Glutamatergic neuron (in vitro differentiated cells): ENCODE measurements around the gene STK24. TPM values are rescaled to one million over a fixed set of nuclear protein-coding genes. Genes with fewer than 3 reads are reported as not detected.
"Not testable (repeated sequence)": the region's sequence is repeated elsewhere in the genome, so short reads cannot be mapped to it uniquely, and the experiment has no call there.

Experiments
- DNase-seq: peaks from one replicate; pipeline ENCODE4 v3.0.0; 2022
- H3K27ac Mint-ChIP-seq: one replicate; pipeline ENCODE4 v1.8.0; 2020; ENCODE audit warnings: mild to moderate bottlenecking, mixed read lengths, inconsistent platforms; ENCODE audit not compliant: unreplicated experiment
- H3K27me3 Mint-ChIP-seq: one replicate; pipeline ENCODE4 v1.8.0; 2020; ENCODE audit warnings: mild to moderate bottlenecking, moderate library complexity, mixed read lengths, inconsistent platforms; ENCODE audit not compliant: unreplicated experiment
- H3K36me3 Mint-ChIP-seq: one replicate; pipeline ENCODE4 v1.8.0; 2020; ENCODE audit warnings: mild to moderate bottlenecking, mixed read lengths, inconsistent platforms; ENCODE audit not compliant: unreplicated experiment
- H3K4me1 Mint-ChIP-seq: one replicate; pipeline ENCODE4 v1.8.0; 2020; ENCODE audit warnings: mild to moderate bottlenecking, low read depth, mixed read lengths, inconsistent platforms; ENCODE audit not compliant: unreplicated experiment
- H3K4me3 Mint-ChIP-seq: one replicate; pipeline ENCODE4 v1.8.0; 2020; ENCODE audit warnings: mild to moderate bottlenecking, mixed read lengths, inconsistent platforms; ENCODE audit not compliant: unreplicated experiment
- H3K9me3 Mint-ChIP-seq: one replicate; pipeline ENCODE4 v1.8.0; 2020; ENCODE audit warnings: mild to moderate bottlenecking, moderate library complexity, mixed read lengths, inconsistent platforms; ENCODE audit not compliant: unreplicated experiment
- long read RNA-seq: library from polyadenylated mRNA; unstranded; transcript quantifications from one replicate; pipeline ENCODE4 v2.0.0, GENCODE V29; 2020; ENCODE audit not compliant: unreplicated experiment
- total RNA-seq: library from RNA; stranded (reverse); fragmentation: NEBNext Ultra II Directional; extraction: Animal tissue kit (Norgen Biotek cat#: 25700); gene quantifications from one replicate; pipeline ENCODE4 v1.2.1, GENCODE V29; 2021; ENCODE audit not compliant: unreplicated experiment
- TF ChIP-seq, protein P1 (sequence below): fragments of 200-600 bp; sonication (generic); IDR thresholded peaks from one replicate; pipeline ENCODE4 v1.5.0; 2021; ENCODE audit not compliant: partially characterized antibody, unreplicated experiment

STK24 gene
- 188 TPM for total RNA-seq
- long read RNA-seq, full-length matches to known transcripts = 3 of 12 reads
- long read RNA-seq, partial matches to known transcripts = 4 of 12 reads
- long read RNA-seq, other reads (novel, unspliced or antisense) = 5 of 12 reads

DNA sequence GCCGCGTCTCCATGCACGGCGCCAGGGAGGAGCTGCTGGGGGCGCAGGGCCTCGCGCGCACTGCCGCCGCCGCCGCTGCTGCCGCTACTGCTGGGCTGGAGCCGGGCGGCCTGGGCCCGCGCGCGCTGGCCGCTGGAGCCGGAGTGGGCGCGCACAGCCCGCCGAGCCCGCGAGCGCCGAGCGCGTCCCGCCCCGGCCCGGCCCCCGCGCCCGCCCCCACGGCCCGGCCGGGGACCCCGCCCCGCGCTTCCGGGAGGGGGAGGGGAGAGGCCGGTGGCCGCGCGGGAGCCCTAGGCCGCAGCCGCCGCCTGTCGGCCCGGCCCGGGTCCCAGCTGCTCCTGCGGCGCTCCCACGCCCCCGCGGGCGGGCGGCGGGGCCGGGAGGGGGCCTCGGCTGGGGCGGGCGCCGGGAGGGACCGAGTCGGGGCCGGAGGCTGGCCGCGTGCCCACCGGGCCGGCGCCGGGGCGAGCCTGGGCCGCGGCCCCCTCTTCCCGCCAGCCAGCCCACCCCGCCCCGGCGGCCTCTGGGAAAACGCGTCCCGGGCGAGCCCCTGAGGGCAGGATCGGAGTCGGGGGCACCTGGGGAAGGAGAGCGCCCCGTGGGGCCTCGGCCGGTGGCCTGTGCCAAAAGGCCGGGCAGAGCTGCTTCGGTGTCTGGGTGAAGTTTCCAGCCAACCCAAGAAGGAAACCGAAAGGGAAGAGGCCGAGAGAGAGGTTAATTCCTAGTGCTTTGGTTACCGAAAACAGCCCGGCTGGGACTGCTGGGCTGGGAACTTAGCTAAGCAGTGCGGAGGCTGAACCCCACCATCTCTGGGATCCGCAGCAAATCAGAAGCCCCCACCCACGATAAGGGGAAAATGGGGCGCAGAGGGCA is at the start of gene STK24:
Gene STK24, minus strand, starts transcription at position 145 of the 873 bp plus-strand sequence. CDS start 321 bp downstream, outside the sequence.
- TF ChIP-seq, protein P1, sequence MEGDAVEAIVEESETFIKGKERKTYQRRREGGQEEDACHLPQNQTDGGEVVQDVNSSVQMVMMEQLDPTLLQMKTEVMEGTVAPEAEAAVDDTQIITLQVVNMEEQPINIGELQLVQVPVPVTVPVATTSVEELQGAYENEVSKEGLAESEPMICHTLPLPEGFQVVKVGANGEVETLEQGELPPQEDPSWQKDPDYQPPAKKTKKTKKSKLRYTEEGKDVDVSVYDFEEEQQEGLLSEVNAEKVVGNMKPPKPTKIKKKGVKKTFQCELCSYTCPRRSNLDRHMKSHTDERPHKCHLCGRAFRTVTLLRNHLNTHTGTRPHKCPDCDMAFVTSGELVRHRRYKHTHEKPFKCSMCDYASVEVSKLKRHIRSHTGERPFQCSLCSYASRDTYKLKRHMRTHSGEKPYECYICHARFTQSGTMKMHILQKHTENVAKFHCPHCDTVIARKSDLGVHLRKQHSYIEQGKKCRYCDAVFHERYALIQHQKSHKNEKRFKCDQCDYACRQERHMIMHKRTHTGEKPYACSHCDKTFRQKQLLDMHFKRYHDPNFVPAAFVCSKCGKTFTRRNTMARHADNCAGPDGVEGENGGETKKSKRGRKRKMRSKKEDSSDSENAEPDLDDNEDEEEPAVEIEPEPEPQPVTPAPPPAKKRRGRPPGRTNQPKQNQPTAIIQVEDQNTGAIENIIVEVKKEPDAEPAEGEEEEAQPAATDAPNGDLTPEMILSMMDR = no peak
- Mint-ChIP-seq H3K9me3 (peaks cover 21% of the 10 kb centered on the region), H3K27me3 (peaks cover 16% of the 10 kb centered on the region), H3K4me3 (peak within 1 kb of the TSS; percentile 99), H3K36me3 (peaks cover 6% of the 10 kb centered on the region), H3K27ac (peak within 1 kb of the TSS; percentile 90), H3K4me1 (peaks cover 35% of the 10 kb centered on the region)
- DNase-seq = peak; percentile 73

- Mint-ChIP-seq H3K27ac (no peak overlapping the region), H3K4me3 (no peak overlapping the region), H3K9me3 (no peaks in the 10 kb centered on the region), H3K27me3 (peaks cover 1% of the 10 kb centered on the region), H3K4me1 (peaks cover 11% of the 10 kb centered on the region), H3K36me3 (peaks cover under 1% of the 10 kb centered on the region)
- no peak for DNase-seq
- TF ChIP-seq, protein P1 = no peak
These were observed 49.5 kb upstream of the STK24 start for GRCh38 chr13:98626298-98626935.

DNA sequence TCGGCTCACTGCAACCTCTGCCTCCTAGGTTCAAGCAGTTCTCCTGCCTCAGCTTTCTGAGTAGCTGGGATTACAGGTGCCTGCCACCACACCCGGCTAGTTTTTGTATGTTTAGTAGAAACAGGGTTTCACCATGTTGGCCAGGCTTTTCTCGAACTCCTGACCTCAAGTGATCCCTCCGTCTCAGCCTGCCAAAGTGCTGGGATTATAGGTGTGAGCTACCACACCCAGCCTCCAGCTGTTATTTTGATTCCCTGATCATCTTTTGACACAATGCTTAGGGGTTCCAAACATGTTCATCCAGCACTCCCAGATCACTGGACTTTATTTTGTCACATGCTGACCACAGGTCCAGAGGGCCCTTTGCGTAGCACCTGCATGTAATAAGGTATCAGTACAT is 47.7 kb upstream of the STK24 start:
- H3K4me3 Mint-ChIP-seq, DNase-seq, H3K9me3 Mint-ChIP-seq, H3K36me3 Mint-ChIP-seq, H3K27me3 Mint-ChIP-seq, H3K27ac Mint-ChIP-seq: not testable (repeated sequence)
- H3K4me1 Mint-ChIP-seq = peaks cover 11% of the 10 kb centered on the region

DNA sequence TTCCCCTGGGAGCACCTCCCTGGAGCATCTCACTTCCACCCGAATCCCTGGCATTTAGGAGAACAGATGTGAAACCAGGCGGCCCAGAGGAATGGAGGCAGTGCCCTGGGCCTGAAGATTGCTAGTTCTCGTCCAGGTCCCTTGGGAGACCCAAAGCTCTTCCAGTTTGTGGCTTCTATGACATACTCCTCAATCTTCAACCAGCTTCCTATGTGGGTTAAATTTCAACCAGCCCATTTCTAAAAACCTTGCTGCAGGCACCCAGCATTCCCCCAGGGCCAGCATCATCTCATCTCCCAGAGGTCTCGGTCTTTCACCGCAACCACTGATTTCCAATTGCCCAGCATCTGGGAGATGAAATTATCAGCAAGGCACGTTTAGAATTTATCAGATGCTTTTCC is 46.0 kb upstream of the STK24 start:
- no peak for DNase-seq
- H3K27ac Mint-ChIP-seq = no peak overlapping the region
- no peak overlapping the region for H3K4me3 Mint-ChIP-seq
- peaks cover 11% of the 10 kb centered on the region for H3K4me1 Mint-ChIP-seq
- TF ChIP-seq, protein P1 = no peak
- H3K36me3 Mint-ChIP-seq = no peaks in the 10 kb centered on the region
- H3K27me3 Mint-ChIP-seq = peaks cover 1% of the 10 kb centered on the region
- H3K9me3 Mint-ChIP-seq = no peaks in the 10 kb centered on the region

GRCh38 chr13:98619556-98619955 is 42.6 kb upstream of the STK24 start:
- no peaks in the 10 kb centered on the region for H3K9me3 Mint-ChIP-seq
- DNase-seq = no peak
- H3K36me3 Mint-ChIP-seq = no peaks in the 10 kb centered on the region
- no peak overlapping the region for H3K4me3 Mint-ChIP-seq
- no peaks in the 10 kb centered on the region for H3K27me3 Mint-ChIP-seq
- no peak overlapping the region for H3K27ac Mint-ChIP-seq
- TF ChIP-seq, protein P1 = no peak
- H3K4me1 Mint-ChIP-seq = peaks cover 11% of the 10 kb centered on the region

- DNase-seq, H3K27ac Mint-ChIP-seq, H3K27me3 Mint-ChIP-seq, H3K36me3 Mint-ChIP-seq, H3K9me3 Mint-ChIP-seq, H3K4me3 Mint-ChIP-seq, H3K4me1 Mint-ChIP-seq: not testable (repeated sequence)
These were observed 38.7 kb upstream of the STK24 start for GRCh38 chr13:98615595-98615994.
